ENCODE results near the gene POU4F3.

The POU4F3 gene

DNA sequence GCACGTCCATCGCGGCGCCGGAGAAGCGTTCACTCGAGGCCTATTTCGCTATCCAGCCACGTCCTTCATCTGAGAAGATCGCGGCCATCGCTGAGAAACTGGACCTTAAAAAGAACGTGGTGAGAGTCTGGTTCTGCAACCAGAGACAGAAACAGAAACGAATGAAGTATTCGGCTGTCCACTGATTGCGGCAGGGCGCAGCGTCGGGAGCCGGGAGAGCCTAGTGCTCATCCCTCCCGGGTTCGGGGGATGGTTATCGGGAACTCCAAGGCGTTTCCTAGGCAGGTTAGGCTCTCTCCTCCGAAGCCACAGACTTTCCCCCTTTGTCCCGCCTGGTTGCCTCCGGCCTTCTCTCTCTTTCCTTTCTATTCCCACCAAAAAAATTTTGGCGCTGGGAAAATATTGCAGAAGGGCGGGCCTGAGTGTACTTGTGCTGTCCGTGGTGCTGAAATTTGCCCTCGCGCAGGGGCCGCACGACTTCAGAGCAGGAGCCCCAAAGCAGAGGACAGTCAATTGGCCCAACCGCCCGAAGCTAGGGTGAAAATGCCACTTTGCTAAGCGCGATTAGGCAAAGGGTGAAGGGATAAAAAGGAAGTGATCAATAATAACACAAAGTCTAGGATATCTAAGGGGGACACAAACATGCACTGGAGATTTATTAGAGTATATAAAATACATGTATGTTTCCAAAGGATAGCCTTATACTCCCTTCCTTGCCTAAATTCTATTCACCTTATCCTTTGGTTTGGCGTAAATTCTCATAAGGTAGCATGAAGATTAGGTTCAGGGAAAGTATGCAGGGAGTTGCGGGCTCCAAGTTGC lies 1.8 kb downstream of the POU4F3 start:
- FAIRE-seq, result no peak

- no peak for FAIRE-seq
Observed at GRCh38 chr5:146341854-146342253, 3.2 kb downstream of the POU4F3 start.

DNA sequence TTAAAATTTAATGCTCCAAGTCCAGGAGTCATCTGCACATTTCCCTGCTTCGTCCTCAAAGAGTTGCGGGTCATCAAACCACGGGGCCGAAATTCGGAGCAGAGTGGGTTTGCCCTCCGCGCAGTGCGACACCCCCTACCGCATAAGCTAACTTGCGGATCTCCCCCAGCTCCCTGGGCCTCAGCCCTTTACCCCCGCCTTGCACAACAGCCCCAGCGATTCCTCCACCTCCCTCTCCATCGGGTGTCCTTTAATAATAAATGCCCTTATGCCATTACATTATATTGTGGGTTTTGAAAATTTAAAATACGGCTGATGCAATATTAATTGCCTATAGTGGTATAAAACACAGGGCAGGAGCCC lies 3.9 kb downstream of the POU4F3 start:
- no peak for FAIRE-seq

- FAIRE-seq, result no peak
Observed at GRCh38 chr5:146342882-146343865, 4.5 kb downstream of the POU4F3 start.

DNA sequence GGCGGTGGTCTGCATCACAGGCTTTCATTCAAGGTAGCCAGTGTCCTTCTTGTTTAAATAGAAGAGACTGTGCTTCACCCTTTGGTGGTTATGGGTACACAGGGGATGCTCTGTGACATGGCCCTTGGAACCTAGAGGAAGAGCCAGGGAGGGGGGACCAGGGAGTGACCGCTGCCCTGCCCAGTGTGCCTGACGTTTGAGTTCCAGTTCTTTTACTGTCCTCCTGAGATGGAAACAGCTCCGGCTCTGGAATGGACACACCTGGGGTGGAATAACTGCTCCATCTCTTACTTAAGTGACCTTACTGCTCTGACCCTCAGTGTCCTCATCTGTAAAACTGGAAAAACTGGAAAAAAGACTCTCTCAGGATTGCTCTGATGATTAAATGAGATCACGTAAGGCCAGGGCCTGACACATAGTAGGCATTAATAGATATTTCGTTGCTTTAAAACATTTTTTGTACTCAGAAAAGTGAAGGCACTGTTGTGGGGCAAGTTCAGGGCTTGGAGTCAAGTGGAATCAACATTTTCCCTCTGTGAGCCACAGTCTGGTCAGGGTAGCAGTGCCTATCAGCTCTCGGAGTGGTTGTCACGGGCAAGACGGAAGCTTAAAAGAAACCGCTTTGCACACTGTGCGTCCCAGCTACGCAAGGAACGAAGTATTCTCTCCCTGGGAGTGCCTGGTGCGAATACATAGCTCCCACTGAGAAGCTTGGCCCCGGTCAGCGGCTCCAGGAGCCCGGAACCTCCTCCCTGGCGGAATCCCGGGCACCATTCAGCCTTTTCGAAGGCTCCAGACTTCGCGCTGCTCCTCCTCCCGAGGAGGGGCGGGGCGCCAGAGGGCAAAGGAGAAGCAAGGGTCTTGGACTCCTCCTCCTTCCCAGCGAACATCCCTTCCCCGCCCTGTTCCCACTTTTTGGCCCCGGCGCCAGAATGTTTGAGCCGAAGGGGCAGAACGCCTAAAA lies 5.8 kb downstream of the POU4F3 start:
- FAIRE-seq, result no peak

DNA sequence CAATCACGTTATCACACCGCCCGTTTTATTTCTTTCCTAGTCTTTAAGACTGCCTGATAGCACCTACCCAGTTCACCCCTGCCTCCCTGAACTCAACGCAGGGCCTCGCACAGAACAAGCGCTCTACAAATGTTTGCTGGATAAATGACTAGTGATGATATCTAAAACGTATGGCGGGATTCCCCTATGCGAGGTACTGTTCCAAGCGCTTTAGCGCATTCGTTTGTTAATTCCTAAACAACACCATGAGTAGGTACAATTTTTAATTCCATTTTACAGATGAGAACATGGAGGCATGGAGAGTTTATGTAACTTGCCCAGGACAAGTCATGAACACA lies 6.6 kb downstream of the POU4F3 start:
- no peak for FAIRE-seq

- FAIRE-seq, result no peak
Observed at GRCh38 chr5:146345578-146346366, 7.1 kb downstream of the POU4F3 start.

GRCh38 chr5:146357126-146357525 lies 18.5 kb downstream of the POU4F3 start:
- FAIRE-seq, result no peak

DNA sequence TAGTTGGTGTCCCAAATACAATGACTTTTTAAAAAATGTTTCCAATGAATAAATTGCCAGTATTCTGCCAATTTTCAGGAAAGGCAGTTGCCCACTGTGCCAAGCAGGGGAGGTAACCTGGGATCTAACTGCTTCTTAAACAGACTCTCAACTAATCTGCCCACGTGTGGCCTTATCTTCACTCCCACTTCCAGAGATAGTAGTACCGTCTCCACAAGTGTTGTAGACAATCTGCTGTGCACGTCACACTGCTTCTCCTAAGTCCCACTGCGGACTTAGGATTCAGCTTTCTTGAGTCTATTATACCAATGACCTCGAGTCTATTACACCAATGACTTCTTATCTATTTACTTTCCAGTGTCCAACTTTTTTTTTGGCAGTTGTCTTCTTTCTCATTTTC lies 21.2 kb downstream of the POU4F3 start:
- no peak for FAIRE-seq

DNA sequence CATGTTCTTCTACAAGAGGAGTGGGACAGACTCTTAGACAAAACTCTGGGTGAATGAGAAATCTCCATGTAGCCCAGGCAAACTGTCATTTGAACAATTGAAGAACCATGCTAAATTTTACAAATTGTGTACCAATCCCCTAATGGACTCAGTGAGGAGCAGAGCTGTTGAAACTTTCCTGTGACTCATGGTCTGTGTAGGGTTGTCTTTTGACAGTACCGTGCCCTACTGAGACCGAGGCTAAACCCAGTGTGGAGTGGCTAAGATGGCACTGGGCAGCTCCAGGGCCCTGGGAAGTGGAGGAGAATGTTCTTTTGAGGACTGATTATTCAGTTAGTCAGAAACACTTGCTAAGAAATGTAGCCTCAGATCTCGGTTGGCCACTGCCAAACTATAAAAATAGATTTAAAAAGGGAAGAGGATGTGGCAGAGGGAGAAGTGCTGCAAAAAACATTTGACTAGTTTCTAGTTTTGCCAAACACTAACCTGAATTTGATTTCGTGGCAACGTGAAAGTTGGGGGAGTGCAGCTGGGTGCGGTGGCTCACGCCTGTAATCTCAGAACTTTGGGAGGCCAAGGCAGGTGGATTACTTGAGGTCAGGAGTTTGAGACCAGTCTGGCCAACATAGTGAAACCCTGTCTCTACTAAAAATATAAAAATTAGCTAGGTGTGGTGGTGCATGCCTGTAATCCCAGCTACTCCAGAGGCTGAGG lies 24.7 kb downstream of the POU4F3 start:
- FAIRE-seq, result no peak

DNA sequence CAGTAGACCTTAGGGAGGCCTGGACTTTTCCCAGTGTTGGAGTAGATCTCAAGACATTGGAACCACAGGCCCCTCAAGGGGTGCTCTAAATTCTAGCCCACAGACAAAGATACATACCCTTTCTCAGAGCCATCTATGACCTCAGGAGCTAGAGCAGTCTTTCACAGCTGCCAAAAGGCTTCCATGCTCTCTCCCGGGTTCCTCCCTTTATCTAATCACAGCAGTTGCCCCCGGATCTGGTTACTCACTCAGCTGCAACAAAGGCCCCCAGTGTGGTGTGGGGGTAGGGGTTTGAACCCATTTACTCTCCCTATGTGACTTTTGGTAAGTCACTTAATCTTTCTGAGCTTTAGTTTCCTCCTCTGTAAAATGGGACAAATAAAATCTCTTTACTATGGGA lies 27.0 kb downstream of the POU4F3 start:
- FAIRE-seq, result no peak

- no peak for FAIRE-seq
Observed at GRCh38 chr5:146366904-146367303, 28.3 kb downstream of the POU4F3 start.

GRCh38 chr5:146368137-146368536 lies 29.5 kb downstream of the POU4F3 start:
- no peak for FAIRE-seq

- FAIRE-seq, result no peak
Observed at GRCh38 chr5:146369691-146370090, 31.1 kb downstream of the POU4F3 start.

DNA sequence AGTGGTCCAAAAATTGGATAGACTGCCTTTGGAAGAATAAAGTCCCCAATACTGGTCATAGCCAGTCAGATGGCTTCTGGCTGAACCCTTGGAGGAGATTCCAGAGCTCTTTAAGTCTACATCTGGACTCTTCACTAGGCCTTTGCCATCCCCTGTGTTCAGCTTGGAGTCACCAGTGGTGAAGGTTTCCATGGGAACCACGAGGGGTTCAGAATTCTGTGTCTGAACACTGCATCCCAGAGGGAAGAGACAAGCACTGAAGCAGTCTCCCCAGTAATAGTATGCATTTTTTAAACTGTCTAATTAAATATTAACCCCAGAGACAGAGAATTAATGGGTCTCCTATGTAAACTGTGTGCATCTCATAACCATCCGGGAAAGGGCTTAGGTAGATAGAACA lies 38.2 kb downstream of the POU4F3 start:
- no peak for FAIRE-seq

DNA sequence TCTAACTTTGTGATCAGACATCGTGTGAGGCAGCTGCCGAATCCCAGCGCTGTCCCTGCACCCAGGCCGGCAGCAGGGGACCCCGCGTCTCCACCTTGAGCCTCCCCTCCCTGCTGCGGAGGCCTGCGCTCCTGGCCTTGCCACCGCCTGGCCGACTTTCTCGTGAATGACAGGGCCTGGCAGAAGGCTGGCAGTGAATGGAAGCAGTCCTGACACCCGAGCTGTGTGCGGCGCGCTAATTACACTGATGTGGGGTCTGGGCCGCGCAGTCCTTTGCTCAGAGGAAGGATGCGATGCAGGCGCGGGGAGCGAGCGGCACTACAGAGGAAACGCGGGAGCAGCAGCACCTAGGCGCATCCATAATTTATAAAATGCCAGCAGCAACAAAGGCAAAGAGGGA lies 40.3 kb downstream of the POU4F3 start:
- no peak for FAIRE-seq

- FAIRE-seq, result no peak
Observed at GRCh38 chr5:146380714-146381113, 42.1 kb downstream of the POU4F3 start.

GRCh38 chr5:146388386-146388785 lies 49.7 kb downstream of the POU4F3 start:
- no peak for FAIRE-seq

DNA sequence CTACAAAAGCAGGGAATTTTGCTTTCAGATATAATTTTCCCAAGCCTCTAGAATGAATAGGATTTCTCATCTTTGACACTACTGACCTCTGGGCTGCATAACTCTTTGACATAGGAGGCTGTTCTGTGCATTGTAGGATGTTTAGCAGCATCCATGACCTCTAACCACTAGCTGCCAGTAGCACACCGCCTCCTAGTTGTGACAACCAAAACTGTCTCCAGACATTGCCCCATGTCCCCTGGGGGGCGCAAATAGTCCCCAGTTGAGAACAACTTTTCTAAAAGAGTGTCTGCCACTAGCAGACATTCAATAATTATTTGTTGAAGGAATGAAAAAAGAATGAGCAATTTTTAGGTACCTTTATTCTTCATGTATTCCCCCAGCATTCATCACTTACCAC lies 51.8 kb downstream of the POU4F3 start:
- FAIRE-seq, result no peak

All from colon (tissue), 2 donors.